Hepatocyte (in vitro differentiated cells): Measurements from ENCODE around the gene ZMIZ1. TPM values are rescaled to one million over a fixed set of nuclear protein-coding genes. Genes with fewer than 3 reads are reported as not detected.

ENCODE experiments used
- DNase-seq: peaks from one replicate; pipeline ENCODE4 v3.0.0-alpha.2; 2016; ENCODE audit warnings: low spot score
- H2AFZ ChIP-seq: fragments of 200-600 bp; sonication (generic); 2 replicates; pipeline ENCODE4 v1.6.0; 2016; ENCODE audit warnings: antibody characterized with exemption, mild to moderate bottlenecking
- H3K27ac ChIP-seq: fragments of 200-600 bp; sonication (generic); 2 replicates; pipeline ENCODE4 v1.5.1; 2016; ENCODE audit warnings: mild to moderate bottlenecking
- H3K27me3 ChIP-seq: fragments of 200-600 bp; sonication (generic); 2 replicates; pipeline ENCODE4 v1.6.1; 2016
- H3K36me3 ChIP-seq: fragments of 200-600 bp; sonication (generic); replicated peaks from 2 replicates; pipeline ENCODE4 v1.5.1; 2016; ENCODE audit warnings: low read depth; ENCODE audit not compliant: insufficient read depth
- H3K4me1 ChIP-seq: fragments of 200-600 bp; sonication (generic); 2 replicates; pipeline ENCODE4 v1.5.1; 2016; ENCODE audit warnings: mild to moderate bottlenecking, moderate library complexity; ENCODE audit not compliant: insufficient read depth
- H3K4me2 ChIP-seq: fragments of 200-600 bp; sonication (generic); 2 replicates; pipeline ENCODE4 v1.6.0; 2016
- H3K4me3 ChIP-seq: fragments of 200-600 bp; sonication (generic); 2 replicates; pipeline ENCODE4 v1.5.1; 2016; ENCODE audit warnings: mild to moderate bottlenecking
- H3K79me2 ChIP-seq: fragments of 200-600 bp; sonication (generic); 2 replicates; pipeline ENCODE4 v1.6.0; 2017; ENCODE audit warnings: mild to moderate bottlenecking
- H3K9me2 ChIP-seq: fragments of 200-600 bp; sonication (generic); replicated peaks from 2 replicates; pipeline ENCODE4 v1.6.0; 2017; ENCODE audit warnings: mild to moderate bottlenecking; ENCODE audit not compliant: insufficient read depth
- H3K9me3 ChIP-seq: fragments of 200-600 bp; sonication (generic); 2 replicates; pipeline ENCODE4 v1.5.1; 2016; ENCODE audit warnings: low read depth, mild to moderate bottlenecking
- H4K20me1 ChIP-seq: fragments of 200-600 bp; sonication (generic); 2 replicates; pipeline ENCODE4 v1.6.0; 2016; ENCODE audit warnings: mild to moderate bottlenecking; ENCODE audit not compliant: insufficient read depth, poor library complexity, severe bottlenecking
- CTCF ChIP-seq: fragments of 200-600 bp; sonication (generic); IDR thresholded peaks from 2 replicates; pipeline ENCODE4 v1.5.1; 2016; ENCODE audit warnings: antibody characterized with exemption, mild to moderate bottlenecking; ENCODE audit not compliant: poor library complexity
- EZH2 ChIP-seq: fragments of 200-600 bp; sonication (generic); IDR thresholded peaks from 2 replicates; pipeline ENCODE4 v1.6.1; 2016; ENCODE audit warnings: antibody characterized with exemption, mild to moderate bottlenecking, borderline replicate concordance
- EZH2phosphoT487 ChIP-seq: fragments of 200-600 bp; sonication (generic); IDR thresholded peaks from one replicate; pipeline ENCODE4 v1.6.1; 2018; ENCODE audit warnings: antibody characterized with exemption, mild to moderate bottlenecking, low read depth, moderate library complexity; ENCODE audit not compliant: unreplicated experiment, severe bottlenecking
- WGBS: methylation state at CpG from one replicate; pipeline ENCODE4 v1.1.6; 2016; ENCODE audit warnings: low lambda C conversion rate; ENCODE audit errors: missing lambda C conversion rate; 5-methylcytosine and 5-hydroxymethylcytosine counted together
- polyA plus RNA-seq: library from polyadenylated mRNA; unstranded; fragments of >200 nt; fragmentation: Nextera tagmentation; extraction: Ambion mirVana; gene quantifications from 2 replicates; pipeline ENCODE4 v1.2.1, GENCODE V29; 2016
- total RNA-seq: library from RNA; depleted of rRNA; stranded (reverse); fragments of >200 nt; gene quantifications from 2 replicates; pipeline ENCODE4 v1.2.3, GENCODE V29; 2014

ZMIZ1 gene
- total and polyA plus RNA-seq, 2 experiments from 2014 or later: 30.9 to 32.4 TPM

DNA sequence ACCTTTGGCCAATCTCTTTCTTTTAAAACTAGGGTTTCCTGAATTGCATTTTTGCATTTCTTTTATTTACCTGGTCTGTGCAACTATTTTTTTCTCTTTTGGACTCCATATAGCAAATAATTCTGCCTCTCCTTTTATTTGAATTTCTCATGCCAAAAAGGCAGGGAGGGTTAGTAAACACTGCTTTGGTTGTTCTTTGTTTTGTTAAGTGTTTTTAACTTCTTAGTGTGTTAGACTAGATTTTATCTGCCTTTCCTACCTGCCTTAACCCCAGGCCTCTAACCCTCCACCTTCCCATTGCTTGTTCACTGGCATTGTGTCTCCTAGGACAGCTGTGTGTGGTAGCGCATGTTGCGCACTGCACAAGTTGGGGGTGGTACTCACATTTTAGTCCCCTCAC lies 18.1 kb downstream of the ZMIZ1 start:
- H3K4me1 ChIP-seq: peaks cover 34% of the 10 kb centered on the region
- H3K27ac ChIP-seq: no peak overlapping the region
- no peak for DNase-seq
- H3K27me3 ChIP-seq: no peaks in the 10 kb centered on the region
- H2AFZ ChIP-seq: no peak overlapping the region
- H3K9me3 ChIP-seq: no peaks in the 10 kb centered on the region
- no peak overlapping the region for H3K4me2 ChIP-seq
- no peak overlapping the region for H3K4me3 ChIP-seq
- H3K9me2 ChIP-seq: no peaks in the 10 kb centered on the region
- no peaks in the 10 kb centered on the region for H3K36me3 ChIP-seq
- peaks cover 100% of the 10 kb centered on the region for H3K79me2 ChIP-seq
- no peak for TF ChIP-seq EZH2phosphoT487
- no peak for TF ChIP-seq CTCF
- no peak for TF ChIP-seq EZH2
- H4K20me1 ChIP-seq: peaks cover 100% of the 10 kb centered on the region
- WGBS: 97% methylated on average over 2 of the region's 2 CpGs

- Histone ChIP-seq H3K9me3 (no peaks in the 10 kb centered on the region), H3K4me3 (no peak overlapping the region), H3K4me2 (no peak overlapping the region), H3K36me3 (no peaks in the 10 kb centered on the region), H3K79me2 (peaks cover 100% of the 10 kb centered on the region), H3K27ac (no peak overlapping the region), H2AFZ (no peak overlapping the region), H3K9me2 (no peaks in the 10 kb centered on the region), H3K4me1 (peaks cover 29% of the 10 kb centered on the region), H3K27me3 (no peaks in the 10 kb centered on the region), H4K20me1 (peaks cover 100% of the 10 kb centered on the region)
- TF ChIP-seq CTCF (no peak), EZH2phosphoT487 (no peak), EZH2 (no peak)
- 79% methylated on average over 6 of the region's 6 CpGs for whole genome bisulfite sequencing
- DNase-seq: no peak
These were observed 19.0 kb downstream of the ZMIZ1 start for GRCh38 chr10:79087721-79088120.

DNA sequence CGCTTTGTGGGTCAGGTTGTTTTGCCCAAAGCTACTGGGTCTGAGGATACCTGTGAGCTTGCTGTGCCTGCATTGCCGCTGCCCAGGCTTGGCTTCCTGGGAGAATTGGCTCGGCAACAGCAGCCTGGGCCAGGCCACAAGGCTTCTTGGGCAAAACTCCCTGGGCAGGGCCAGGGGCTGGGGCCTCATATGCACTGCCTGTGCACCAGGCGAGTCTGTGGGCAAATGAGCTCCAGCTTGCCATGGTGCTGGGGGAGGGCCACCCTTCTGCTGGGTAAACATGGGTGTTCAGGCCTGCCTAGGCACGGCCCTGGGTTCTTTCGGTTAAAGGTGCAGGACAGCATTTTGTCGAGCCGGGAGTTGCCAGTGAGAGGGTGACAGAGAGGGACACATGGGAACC lies 19.4 kb downstream of the ZMIZ1 start:
- Histone ChIP-seq H3K36me3 (no peaks in the 10 kb centered on the region), H3K4me2 (no peak overlapping the region), H3K4me1 (peaks cover 31% of the 10 kb centered on the region), H3K79me2 (peaks cover 100% of the 10 kb centered on the region), H4K20me1 (peaks cover 100% of the 10 kb centered on the region), H3K9me3 (no peaks in the 10 kb centered on the region), H2AFZ (no peak overlapping the region), H3K9me2 (no peaks in the 10 kb centered on the region), H3K4me3 (no peak overlapping the region), H3K27ac (no peak overlapping the region), H3K27me3 (no peaks in the 10 kb centered on the region)
- 83% methylated on average over 8 of the region's 8 CpGs for WGBS
- TF ChIP-seq EZH2phosphoT487 (no peak), EZH2 (no peak), CTCF (no peak)
- DNase-seq: no peak
